Liver (tissue), 3 donors: ENCODE results near the gene KRT28.

Experiments used
- ATF3 ChIP-seq: IDR thresholded peaks from 2 replicates; pipeline ENCODE4 v1.6.1; 2016; ENCODE audit warnings: antibody characterized with exemption
- CTCF ChIP-seq: fragments of 150-350 bp; IDR thresholded peaks from 2 replicates; pipeline ENCODE4 v1.5.1; 2017; ENCODE audit warnings: improper control_type of control experiment, low read depth, low read length; ENCODE audit not compliant: missing input control
- EGR1 ChIP-seq, 2 donors: IDR thresholded peaks; 2 replicates each; pipeline ENCODE4 v1.6.1; 2016 to 2018; ENCODE audit warnings: antibody characterized with exemption in 2 of 2, low read depth in 2 of 2
- HNF4A ChIP-seq, 2 donors: conservative IDR thresholded peaks; 2 replicates each; pipeline ENCODE4 v1.6.1; 2016; ENCODE audit warnings: antibody characterized with exemption in 2 of 2, mild to moderate bottlenecking in 2 of 2
- MAX ChIP-seq: IDR thresholded peaks from 2 replicates; pipeline ENCODE4 v1.6.1; 2016; ENCODE audit warnings: antibody characterized with exemption
- RAD21 ChIP-seq, 2 donors: IDR thresholded peaks; 2 replicates each; pipeline ENCODE4 v1.6.1; 2016; ENCODE audit warnings: antibody characterized with exemption in 2 of 2, mild to moderate bottlenecking in 2 of 2
- REST ChIP-seq: IDR thresholded peaks from 2 replicates; pipeline ENCODE4 v1.6.1; 2016; ENCODE audit warnings: antibody characterized with exemption, mild to moderate bottlenecking
- TAF1 ChIP-seq: conservative IDR thresholded peaks from 2 replicates; pipeline ENCODE4 v1.6.1; 2016; ENCODE audit warnings: antibody characterized with exemption, mild to moderate bottlenecking
- TF ChIP-seq, protein P1 (sequence below): IDR thresholded peaks from 2 replicates; pipeline ENCODE4 v1.6.1; 2016; ENCODE audit warnings: antibody characterized with exemption
- donor health status: healthy.
- donor health status: healthy.

DNA sequence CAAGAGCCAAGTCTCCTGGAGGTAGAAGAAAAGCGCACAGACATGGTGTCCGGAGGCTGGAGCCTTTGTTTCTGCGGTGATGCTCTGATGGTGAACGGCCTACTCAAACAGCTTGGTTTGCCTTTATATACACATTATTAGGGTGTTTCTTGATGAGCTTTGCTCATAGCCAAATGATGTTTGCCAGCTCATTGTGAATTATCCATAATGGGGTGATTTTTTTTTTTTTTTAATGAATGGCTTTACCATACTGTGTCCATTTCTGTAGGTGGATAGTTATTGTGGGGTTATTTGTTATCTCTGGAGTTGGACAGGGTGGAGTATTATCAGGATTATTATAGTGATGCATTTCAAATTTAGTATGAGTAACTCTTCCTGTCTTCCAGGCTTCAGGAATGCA is 17.3 kb downstream of the KRT28 start, which contains the start of gene KRT27:
- TF ChIP-seq CTCF (no peak), ATF3 (no peak), TAF1 (no peak), HNF4A (conservative IDR thresholded peaks at IDR 0.05) (no peak), REST (no peak), RAD21 (IDR thresholded peaks at IDR 0.05) (no peak), MAX (no peak), EGR1 (IDR thresholded peaks at IDR 0.05; ENCODE audit: low read depth in 2 of 2) (no peak)
- TF ChIP-seq, protein P1, sequence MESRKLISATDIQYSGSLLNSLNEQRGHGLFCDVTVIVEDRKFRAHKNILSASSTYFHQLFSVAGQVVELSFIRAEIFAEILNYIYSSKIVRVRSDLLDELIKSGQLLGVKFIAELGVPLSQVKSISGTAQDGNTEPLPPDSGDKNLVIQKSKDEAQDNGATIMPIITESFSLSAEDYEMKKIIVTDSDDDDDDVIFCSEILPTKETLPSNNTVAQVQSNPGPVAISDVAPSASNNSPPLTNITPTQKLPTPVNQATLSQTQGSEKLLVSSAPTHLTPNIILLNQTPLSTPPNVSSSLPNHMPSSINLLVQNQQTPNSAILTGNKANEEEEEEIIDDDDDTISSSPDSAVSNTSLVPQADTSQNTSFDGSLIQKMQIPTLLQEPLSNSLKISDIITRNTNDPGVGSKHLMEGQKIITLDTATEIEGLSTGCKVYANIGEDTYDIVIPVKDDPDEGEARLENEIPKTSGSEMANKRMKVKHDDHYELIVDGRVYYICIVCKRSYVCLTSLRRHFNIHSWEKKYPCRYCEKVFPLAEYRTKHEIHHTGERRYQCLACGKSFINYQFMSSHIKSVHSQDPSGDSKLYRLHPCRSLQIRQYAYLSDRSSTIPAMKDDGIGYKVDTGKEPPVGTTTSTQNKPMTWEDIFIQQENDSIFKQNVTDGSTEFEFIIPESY, result no peak
